WTC11 (cell line): ENCODE measurements around the gene PYCR2. TPM values are rescaled to one million over a fixed set of nuclear protein-coding genes. Genes with fewer than 3 reads are reported as not detected.

Experiments
- ATF1 ChIP-seq: sonication (generic); formaldehyde crosslinking; IDR thresholded peaks from 2 replicates; pipeline ENCODE4 v1.8.1; 2023; ENCODE audit warnings: mild to moderate bottlenecking, moderate library complexity, missing genetic modification reagents
- CBFB ChIP-seq: sonication (generic); formaldehyde crosslinking; IDR thresholded peaks from 2 replicates; pipeline ENCODE4 v1.8.1; 2022; ENCODE audit warnings: mild to moderate bottlenecking, low read depth, missing genetic modification reagents
- EMX1 ChIP-seq: fragments of 250-450 bp; sonication (Bioruptor Pico); IDR thresholded peaks from 2 replicates; pipeline ENCODE4 v1.8.0; 2021; ENCODE audit warnings: mild to moderate bottlenecking
- ESRRA ChIP-seq: sonication (generic); formaldehyde crosslinking; IDR thresholded peaks from 2 replicates; pipeline ENCODE4 v1.8.1; 2022; ENCODE audit warnings: mild to moderate bottlenecking, missing genetic modification reagents, borderline replicate concordance
- FOXJ3 ChIP-seq: sonication (generic); formaldehyde crosslinking; IDR thresholded peaks from 2 replicates; pipeline ENCODE4 v1.9.0; 2021; ENCODE audit warnings: missing genetic modification reagents, mild to moderate bottlenecking, borderline replicate concordance
- FOXK1 ChIP-seq: sonication (generic); formaldehyde crosslinking; IDR thresholded peaks from 2 replicates; pipeline ENCODE4 v1.8.0; 2022; ENCODE audit warnings: mild to moderate bottlenecking, moderate library complexity, missing genetic modification reagents
- FOXP1 ChIP-seq: sonication (generic); formaldehyde crosslinking; IDR thresholded peaks from 2 replicates; pipeline ENCODE4 v1.8.0; 2022; ENCODE audit warnings: missing genetic modification reagents, mild to moderate bottlenecking, moderate library complexity, borderline replicate concordance
- FOXP4 ChIP-seq: sonication (generic); formaldehyde crosslinking; IDR thresholded peaks from 2 replicates; pipeline ENCODE4 v1.8.0; 2022; ENCODE audit warnings: mild to moderate bottlenecking, missing genetic modification reagents
- GABPB1 ChIP-seq: sonication (generic); formaldehyde crosslinking; IDR thresholded peaks from 2 replicates; pipeline ENCODE4 v1.8.1; 2023; ENCODE audit warnings: mild to moderate bottlenecking, missing genetic modification reagents
- HMGXB4 ChIP-seq: sonication (generic); formaldehyde crosslinking; IDR thresholded peaks from 2 replicates; pipeline ENCODE4 v1.8.1; 2023; ENCODE audit warnings: mild to moderate bottlenecking, moderate library complexity, missing genetic modification reagents
- JUN ChIP-seq: sonication (generic); formaldehyde crosslinking; IDR thresholded peaks from 2 replicates; pipeline ENCODE4 v1.8.0; 2023; ENCODE audit warnings: mild to moderate bottlenecking, missing genetic modification reagents
- KAT7 ChIP-seq: sonication (generic); formaldehyde crosslinking; IDR thresholded peaks from 2 replicates; pipeline ENCODE4 v1.8.1; 2023; ENCODE audit warnings: missing genetic modification reagents, mild to moderate bottlenecking, borderline replicate concordance
- MLX ChIP-seq: sonication (generic); formaldehyde crosslinking; IDR thresholded peaks from 2 replicates; pipeline ENCODE4 v1.8.1; 2023; ENCODE audit warnings: mild to moderate bottlenecking, missing genetic modification reagents, moderate library complexity
- NR1H2 ChIP-seq: sonication (generic); formaldehyde crosslinking; IDR thresholded peaks from 2 replicates; pipeline ENCODE4 v1.9.0; 2021; ENCODE audit warnings: mild to moderate bottlenecking, moderate library complexity, missing genetic modification reagents
- OVOL2 ChIP-seq: fragments of 250-450 bp; sonication (Bioruptor Pico); IDR thresholded peaks from 2 replicates; pipeline ENCODE4 v1.9.0; 2021; ENCODE audit warnings: mild to moderate bottlenecking, borderline replicate concordance
- PRRX2 ChIP-seq: fragments of 250-450 bp; sonication (Bioruptor Pico); IDR thresholded peaks from 2 replicates; pipeline ENCODE4 v1.8.0; 2021; ENCODE audit warnings: mild to moderate bottlenecking
- RELA ChIP-seq: sonication (generic); formaldehyde crosslinking; IDR thresholded peaks from 2 replicates; pipeline ENCODE4 v1.8.1; 2022; ENCODE audit warnings: missing genetic modification reagents, mild to moderate bottlenecking, borderline replicate concordance
- RORB ChIP-seq: fragments of 250-450 bp; sonication (Bioruptor Pico); IDR thresholded peaks from 2 replicates; pipeline ENCODE4 v1.9.0; 2021; ENCODE audit warnings: mild to moderate bottlenecking
- TCF7 ChIP-seq: sonication (generic); formaldehyde crosslinking; IDR thresholded peaks from 2 replicates; pipeline ENCODE4 v1.8.0; 2022; ENCODE audit warnings: mild to moderate bottlenecking, low read depth, missing genetic modification reagents, moderate library complexity
- ZNF121 ChIP-seq: sonication (generic); formaldehyde crosslinking; IDR thresholded peaks from 2 replicates; pipeline ENCODE4 v1.8.0; 2023; ENCODE audit warnings: missing genetic modification reagents
- total RNA-seq: library from RNA; stranded (reverse); gene quantifications from 3 replicates; pipeline ENCODE4 v1.2.3, GENCODE V29; 2021
- TF ChIP-seq, protein P1 (sequence below): sonication (generic); formaldehyde crosslinking; IDR thresholded peaks from 2 replicates; pipeline ENCODE4 v1.8.0; 2023; ENCODE audit warnings: missing genetic modification reagents, mild to moderate bottlenecking, borderline replicate concordance
- TF ChIP-seq, protein P2 (sequence below): fragments of 250-450 bp; sonication (Bioruptor Pico); conservative IDR thresholded peaks from 2 replicates; pipeline ENCODE4 v1.9.0; 2021; ENCODE audit warnings: mild to moderate bottlenecking
- TF ChIP-seq, protein P3 (sequence below): sonication (generic); formaldehyde crosslinking; IDR thresholded peaks from 2 replicates; pipeline ENCODE4 v1.8.1; 2022; ENCODE audit warnings: mild to moderate bottlenecking, missing genetic modification reagents, moderate library complexity, borderline replicate concordance
- TF ChIP-seq, protein P4 (sequence below): sonication (generic); formaldehyde crosslinking; IDR thresholded peaks from 2 replicates; pipeline ENCODE4 v1.8.1; 2023; ENCODE audit warnings: mild to moderate bottlenecking, missing genetic modification reagents

The PYCR2 gene
- total RNA-seq, 1 experiment from 2014 or later, result 86.0 TPM

DNA sequence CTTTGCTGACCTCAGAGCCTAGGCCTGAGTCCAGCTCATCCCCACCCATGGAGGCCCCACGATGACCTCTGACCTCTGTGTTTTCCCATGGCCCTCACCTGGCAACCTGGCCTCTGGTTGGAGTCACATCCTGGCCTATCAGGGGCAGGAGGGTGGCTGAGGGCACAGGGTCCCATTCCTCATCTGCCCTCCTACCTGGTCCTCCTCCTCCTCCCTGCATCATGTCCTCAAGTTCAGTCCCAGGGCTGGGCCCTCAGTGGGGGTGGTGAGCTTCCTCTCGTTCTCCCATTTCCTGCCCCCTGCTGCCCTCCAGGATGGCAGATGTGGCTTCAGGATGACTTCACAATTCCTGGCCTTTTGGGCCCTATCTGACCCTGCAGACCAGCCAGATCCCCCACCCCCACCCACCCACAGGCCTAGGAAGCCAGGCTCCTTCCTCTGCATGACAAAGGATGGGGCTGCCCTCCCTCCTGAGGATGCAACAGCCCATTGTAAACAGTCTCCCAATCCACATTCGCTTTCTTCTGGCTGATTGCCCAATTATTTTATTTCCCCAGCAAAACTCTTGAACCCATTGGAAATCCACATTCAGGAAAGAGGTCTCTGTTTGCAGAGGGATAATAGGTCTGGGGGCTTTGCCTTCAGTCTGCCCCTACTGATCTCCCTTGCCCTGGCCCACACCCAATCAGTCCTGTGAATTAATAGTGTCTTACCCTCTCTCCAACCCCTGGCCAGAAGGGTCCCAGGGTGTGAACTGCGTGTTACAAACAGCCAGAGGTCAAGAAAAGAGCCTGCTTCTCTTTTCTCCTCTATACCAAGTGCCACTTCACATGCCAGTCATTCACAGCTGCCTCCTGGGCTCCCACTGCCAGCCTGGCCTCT is 24.8 kb downstream of the PYCR2 start (continued):
- TF ChIP-seq, protein P1, sequence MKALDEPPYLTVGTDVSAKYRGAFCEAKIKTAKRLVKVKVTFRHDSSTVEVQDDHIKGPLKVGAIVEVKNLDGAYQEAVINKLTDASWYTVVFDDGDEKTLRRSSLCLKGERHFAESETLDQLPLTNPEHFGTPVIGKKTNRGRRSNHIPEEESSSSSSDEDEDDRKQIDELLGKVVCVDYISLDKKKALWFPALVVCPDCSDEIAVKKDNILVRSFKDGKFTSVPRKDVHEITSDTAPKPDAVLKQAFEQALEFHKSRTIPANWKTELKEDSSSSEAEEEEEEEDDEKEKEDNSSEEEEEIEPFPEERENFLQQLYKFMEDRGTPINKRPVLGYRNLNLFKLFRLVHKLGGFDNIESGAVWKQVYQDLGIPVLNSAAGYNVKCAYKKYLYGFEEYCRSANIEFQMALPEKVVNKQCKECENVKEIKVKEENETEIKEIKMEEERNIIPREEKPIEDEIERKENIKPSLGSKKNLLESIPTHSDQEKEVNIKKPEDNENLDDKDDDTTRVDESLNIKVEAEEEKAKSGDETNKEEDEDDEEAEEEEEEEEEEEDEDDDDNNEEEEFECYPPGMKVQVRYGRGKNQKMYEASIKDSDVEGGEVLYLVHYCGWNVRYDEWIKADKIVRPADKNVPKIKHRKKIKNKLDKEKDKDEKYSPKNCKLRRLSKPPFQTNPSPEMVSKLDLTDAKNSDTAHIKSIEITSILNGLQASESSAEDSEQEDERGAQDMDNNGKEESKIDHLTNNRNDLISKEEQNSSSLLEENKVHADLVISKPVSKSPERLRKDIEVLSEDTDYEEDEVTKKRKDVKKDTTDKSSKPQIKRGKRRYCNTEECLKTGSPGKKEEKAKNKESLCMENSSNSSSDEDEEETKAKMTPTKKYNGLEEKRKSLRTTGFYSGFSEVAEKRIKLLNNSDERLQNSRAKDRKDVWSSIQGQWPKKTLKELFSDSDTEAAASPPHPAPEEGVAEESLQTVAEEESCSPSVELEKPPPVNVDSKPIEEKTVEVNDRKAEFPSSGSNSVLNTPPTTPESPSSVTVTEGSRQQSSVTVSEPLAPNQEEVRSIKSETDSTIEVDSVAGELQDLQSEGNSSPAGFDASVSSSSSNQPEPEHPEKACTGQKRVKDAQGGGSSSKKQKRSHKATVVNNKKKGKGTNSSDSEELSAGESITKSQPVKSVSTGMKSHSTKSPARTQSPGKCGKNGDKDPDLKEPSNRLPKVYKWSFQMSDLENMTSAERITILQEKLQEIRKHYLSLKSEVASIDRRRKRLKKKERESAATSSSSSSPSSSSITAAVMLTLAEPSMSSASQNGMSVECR (CRISPR knock-in tag), result no peak
- TF ChIP-seq FOXK1 (CRISPR knock-in tag) (no peak), JUN (no peak), HMGXB4 (CRISPR knock-in tag) (no peak), CBFB (0 out of 2 replicates have a peak, but pooled peaks have one; percentile 82), GABPB1 (no peak), RELA (CRISPR knock-in tag) (no peak), EMX1 (no peak), FOXJ3 (CRISPR knock-in tag) (no peak), MLX (CRISPR knock-in tag) (no peak), NR1H2 (no peak), OVOL2 (CRISPR knock-in tag) (no peak), TCF7 (CRISPR knock-in tag) (no peak), ESRRA (no peak), RORB (no peak), ATF1 (no peak), FOXP1 (CRISPR knock-in tag) (peak; percentile 59; the same call in 1 of the 2 replicates), PRRX2 (CRISPR knock-in tag) (no peak; the same call in 1 of the 2 replicates), FOXP4 (peak; percentile 95; the same call in 1 of the 2 replicates), ZNF121 (no peak; the same call in 1 of the 2 replicates), KAT7 (CRISPR knock-in tag) (no peak)
- TF ChIP-seq, protein P2, sequence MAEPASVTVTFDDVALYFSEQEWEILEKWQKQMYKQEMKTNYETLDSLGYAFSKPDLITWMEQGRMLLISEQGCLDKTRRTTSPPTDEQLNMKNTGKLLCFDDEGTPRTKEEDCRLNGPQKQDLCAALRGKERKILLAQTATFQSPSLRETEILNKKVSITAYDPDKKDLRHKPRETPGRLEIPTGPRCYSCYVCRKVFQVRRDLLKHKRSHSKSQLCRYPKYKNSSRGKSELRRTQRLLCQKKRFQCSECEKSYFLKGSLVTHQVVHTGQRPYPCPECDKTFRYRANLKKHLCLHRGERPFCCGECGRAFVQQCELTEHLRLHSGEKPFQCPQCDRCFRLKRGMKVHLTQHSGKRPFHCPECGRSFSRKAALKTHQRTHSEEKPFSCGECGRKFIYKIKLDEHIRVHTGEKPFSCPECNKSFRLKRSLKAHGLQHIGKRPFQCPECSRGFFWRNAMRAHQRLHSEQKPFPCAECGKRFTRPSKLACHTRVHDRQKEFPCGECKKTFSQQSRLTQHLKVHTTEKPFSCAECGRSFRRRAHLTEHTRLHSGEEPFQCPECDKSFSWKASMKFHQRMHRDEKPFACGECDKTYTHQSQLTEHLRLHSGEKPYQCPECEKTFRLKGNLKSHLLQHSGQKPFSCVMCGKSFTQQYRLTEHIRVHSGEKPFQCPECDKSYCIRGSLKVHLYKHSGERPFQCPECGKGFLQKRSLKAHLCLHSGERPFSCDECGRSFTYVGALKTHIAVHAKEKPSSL, result no peak
- TF ChIP-seq, protein P3, sequence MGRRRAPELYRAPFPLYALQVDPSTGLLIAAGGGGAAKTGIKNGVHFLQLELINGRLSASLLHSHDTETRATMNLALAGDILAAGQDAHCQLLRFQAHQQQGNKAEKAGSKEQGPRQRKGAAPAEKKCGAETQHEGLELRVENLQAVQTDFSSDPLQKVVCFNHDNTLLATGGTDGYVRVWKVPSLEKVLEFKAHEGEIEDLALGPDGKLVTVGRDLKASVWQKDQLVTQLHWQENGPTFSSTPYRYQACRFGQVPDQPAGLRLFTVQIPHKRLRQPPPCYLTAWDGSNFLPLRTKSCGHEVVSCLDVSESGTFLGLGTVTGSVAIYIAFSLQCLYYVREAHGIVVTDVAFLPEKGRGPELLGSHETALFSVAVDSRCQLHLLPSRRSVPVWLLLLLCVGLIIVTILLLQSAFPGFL (CRISPR knock-in tag), result no peak
- TF ChIP-seq, protein P4, sequence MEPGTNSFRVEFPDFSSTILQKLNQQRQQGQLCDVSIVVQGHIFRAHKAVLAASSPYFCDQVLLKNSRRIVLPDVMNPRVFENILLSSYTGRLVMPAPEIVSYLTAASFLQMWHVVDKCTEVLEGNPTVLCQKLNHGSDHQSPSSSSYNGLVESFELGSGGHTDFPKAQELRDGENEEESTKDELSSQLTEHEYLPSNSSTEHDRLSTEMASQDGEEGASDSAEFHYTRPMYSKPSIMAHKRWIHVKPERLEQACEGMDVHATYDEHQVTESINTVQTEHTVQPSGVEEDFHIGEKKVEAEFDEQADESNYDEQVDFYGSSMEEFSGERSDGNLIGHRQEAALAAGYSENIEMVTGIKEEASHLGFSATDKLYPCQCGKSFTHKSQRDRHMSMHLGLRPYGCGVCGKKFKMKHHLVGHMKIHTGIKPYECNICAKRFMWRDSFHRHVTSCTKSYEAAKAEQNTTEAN, result no peak
